Vagina (tissue), 2 donors: Measurements from ENCODE around the gene GPR161.

Experiments
- POLR2A ChIP-seq, 2 donors: fragments of 450-650 bp; IDR thresholded peaks; one replicate each; pipeline ENCODE4 v1.6.1; 2017; ENCODE audit warnings: antibody characterized with exemption in 2 of 2, mild to moderate bottlenecking in 2 of 2, moderate library complexity in 2 of 2
- TF ChIP-seq, protein P1 (sequence below), 3 experiments: fragments of 450-650 bp in 2 of 3; fragments of 200-600 bp in 1 of 3; sonication (generic) in 1 of 3; IDR thresholded peaks; one replicate each; pipeline ENCODE4 v1.5.1; 2017 to 2019; ENCODE audit warnings: antibody characterized with exemption in 3 of 3, mild to moderate bottlenecking in 2 of 3, moderate library complexity in 2 of 3

DNA sequence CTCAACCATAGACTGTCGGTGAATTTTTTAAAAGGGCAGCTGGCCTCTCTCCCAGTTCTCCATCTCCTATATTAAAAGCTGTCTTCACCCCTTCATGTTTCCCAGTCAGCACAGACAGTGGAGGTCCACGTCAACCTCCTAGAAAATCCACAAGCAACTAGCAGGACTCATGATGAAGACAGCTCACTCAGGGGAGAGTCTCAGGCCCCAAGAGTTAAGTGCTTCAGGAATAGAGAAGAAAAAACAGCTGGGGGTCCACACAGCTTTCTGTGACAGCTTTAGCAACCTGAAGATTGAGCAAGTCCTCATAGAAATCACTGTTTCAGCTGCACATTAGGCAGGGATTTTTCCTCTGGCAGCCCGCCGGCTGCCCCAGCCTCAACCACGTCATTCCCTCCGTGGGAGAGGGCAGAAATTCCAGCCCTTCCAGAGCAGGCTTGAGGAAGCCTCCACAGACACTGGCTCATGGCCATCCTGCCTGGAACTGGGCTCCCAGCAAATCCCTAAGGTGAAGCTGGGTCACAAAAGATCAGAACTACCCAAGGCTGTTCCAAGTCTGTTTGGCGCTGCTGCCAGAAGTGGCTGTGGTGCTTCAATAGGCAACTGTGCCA lies 15.2 kb downstream of the GPR161 start:
- TF ChIP-seq, protein P1, sequence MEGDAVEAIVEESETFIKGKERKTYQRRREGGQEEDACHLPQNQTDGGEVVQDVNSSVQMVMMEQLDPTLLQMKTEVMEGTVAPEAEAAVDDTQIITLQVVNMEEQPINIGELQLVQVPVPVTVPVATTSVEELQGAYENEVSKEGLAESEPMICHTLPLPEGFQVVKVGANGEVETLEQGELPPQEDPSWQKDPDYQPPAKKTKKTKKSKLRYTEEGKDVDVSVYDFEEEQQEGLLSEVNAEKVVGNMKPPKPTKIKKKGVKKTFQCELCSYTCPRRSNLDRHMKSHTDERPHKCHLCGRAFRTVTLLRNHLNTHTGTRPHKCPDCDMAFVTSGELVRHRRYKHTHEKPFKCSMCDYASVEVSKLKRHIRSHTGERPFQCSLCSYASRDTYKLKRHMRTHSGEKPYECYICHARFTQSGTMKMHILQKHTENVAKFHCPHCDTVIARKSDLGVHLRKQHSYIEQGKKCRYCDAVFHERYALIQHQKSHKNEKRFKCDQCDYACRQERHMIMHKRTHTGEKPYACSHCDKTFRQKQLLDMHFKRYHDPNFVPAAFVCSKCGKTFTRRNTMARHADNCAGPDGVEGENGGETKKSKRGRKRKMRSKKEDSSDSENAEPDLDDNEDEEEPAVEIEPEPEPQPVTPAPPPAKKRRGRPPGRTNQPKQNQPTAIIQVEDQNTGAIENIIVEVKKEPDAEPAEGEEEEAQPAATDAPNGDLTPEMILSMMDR (IDR thresholded peaks at IDR 0.05), result no peak
- TF ChIP-seq POLR2A (IDR thresholded peaks at IDR 0.05), result no peak
